PC-3 (cell line): ENCODE results near the gene ZBTB46. TPM values are rescaled to one million over a fixed set of nuclear protein-coding genes. Genes with fewer than 3 reads are reported as not detected.
"Not testable (repeated sequence)": the region's sequence is repeated elsewhere in the genome, so short reads cannot be mapped to it uniquely, and the experiment has no call there.

Source experiments
- ATAC-seq: fragments of 200-7000 bp; cut with Tn5 transposase; 2 replicates; pipeline ENCODE4 v1.9.1; 2020; ENCODE audit warnings: mild to moderate bottlenecking, moderate library complexity
- BruUV-seq: library from RNA; stranded (reverse); fragments of 400-500 nt; replicated peaks from 2 replicates; lab custom pipeline; 2021; lab: Mats Ljungman, UMichigan
- CTCF ChIA-PET: fragments of 300-600 bp; sonication (Branson Sonifier 250); formaldehyde crosslinking; loops from one replicate; lab custom pipeline; 2022; ENCODE audit warnings: antibody characterized with exemption; lab: Charles Lee
- POLR2A ChIA-PET: fragments of 300-600 bp; sonication (Branson Sonifier 250); formaldehyde crosslinking; loops from one replicate; lab custom pipeline; 2022; ENCODE audit warnings: antibody characterized with exemption; ENCODE audit not compliant: unreplicated experiment; lab: Charles Lee
- DNase-seq: peaks from one replicate; pipeline ENCODE4 v3.0.0-alpha.2; 2015
- H2AFZ ChIP-seq: fragments of 300-600 bp; sonication (generic); 2 replicates; pipeline ENCODE4 v1.6.0; 2016; ENCODE audit warnings: antibody characterized with exemption, low read length
- H3F3A ChIP-seq: fragments of 300-600 bp; sonication (generic); one replicate; pipeline ENCODE4 v1.6.0; 2017; ENCODE audit warnings: antibody characterized with exemption, low read length, control low read depth, mild to moderate bottlenecking; ENCODE audit not compliant: unreplicated experiment
- H3K27ac ChIP-seq: fragments of 300-600 bp; sonication (generic); 2 replicates; pipeline ENCODE4 v1.5.1; 2016; ENCODE audit warnings: mild to moderate bottlenecking, low read length
- H3K27me3 ChIP-seq: fragments of 300-600 bp; sonication (generic); 2 replicates; pipeline ENCODE4 v1.6.1; 2016; ENCODE audit warnings: low read length, mixed read lengths
- H3K36me3 ChIP-seq: fragments of 300-600 bp; sonication (generic); 2 replicates; pipeline ENCODE4 v1.6.1; 2016; ENCODE audit warnings: low read depth, mixed run types, low read length, mixed read lengths
- H3K4me1 ChIP-seq: fragments of 300-600 bp; sonication (generic); 2 replicates; pipeline ENCODE4 v1.5.1; 2016; ENCODE audit warnings: low read length; ENCODE audit not compliant: insufficient read depth
- H3K4me2 ChIP-seq: fragments of 300-600 bp; sonication (generic); 2 replicates; pipeline ENCODE4 v1.6.0; 2016; ENCODE audit warnings: low read length
- H3K4me3 ChIP-seq: fragments of 300-600 bp; sonication (generic); 2 replicates; pipeline ENCODE4 v1.5.1; 2016; ENCODE audit warnings: mild to moderate bottlenecking, low read length, mixed read lengths
- H3K79me2 ChIP-seq: fragments of 300-600 bp; sonication (generic); 2 replicates; pipeline ENCODE4 v1.6.1; 2017; ENCODE audit warnings: low read length, mixed read lengths
- H3K9ac ChIP-seq: fragments of 300-600 bp; sonication (generic); 2 replicates; pipeline ENCODE4 v1.6.0; 2016; ENCODE audit warnings: mild to moderate bottlenecking, low read length
- H3K9me2 ChIP-seq: fragments of 300-600 bp; sonication (generic); replicated peaks from 2 replicates; pipeline ENCODE4 v1.6.1; 2016; ENCODE audit warnings: mixed run types, low read length, mixed read lengths
- H3K9me3 ChIP-seq: fragments of 300-600 bp; sonication (generic); 2 replicates; pipeline ENCODE4 v1.6.1; 2016; ENCODE audit warnings: low read length, mixed read lengths
- H4K20me1 ChIP-seq: fragments of 300-600 bp; sonication (generic); 2 replicates; pipeline ENCODE4 v1.6.1; 2016; ENCODE audit warnings: low read length, mixed read lengths
- CTCF ChIP-seq: fragments of 300-600 bp; sonication (generic); conservative IDR thresholded peaks from 2 replicates; pipeline ENCODE4 v1.5.1; 2017; ENCODE audit warnings: antibody characterized with exemption, low read depth, mild to moderate bottlenecking, low read length
- EZH2 ChIP-seq: fragments of 300-600 bp; sonication (generic); IDR thresholded peaks from one replicate; pipeline ENCODE4 v1.6.1; 2017; ENCODE audit warnings: antibody characterized with exemption, mild to moderate bottlenecking, low read length; ENCODE audit not compliant: unreplicated experiment
- EZH2phosphoT487 ChIP-seq: fragments of 300-600 bp; sonication (generic); IDR thresholded peaks from 2 replicates; pipeline ENCODE4 v1.6.1; 2018; ENCODE audit warnings: mild to moderate bottlenecking, antibody characterized with exemption, low read length, borderline replicate concordance
- intact Hi-C: fragments of 100-400 bp; cut with micrococcal nuclease; formaldehyde crosslinking; loops from 2 replicates; pipeline ENCODE4 v1.9.0; 2023
- total RNA-seq: library from RNA; depleted of rRNA; stranded (reverse); fragments of >200 nt; gene quantifications from 2 replicates; pipeline ENCODE4 v1.2.3, GENCODE V29; 2014

Gene ZBTB46
- total RNA-seq, 1 experiment from 2014 or later, result 7.3 TPM

GRCh38 chr20:63800411-63800810 is 30.7 kb downstream of the ZBTB46 start:
- H3K4me1 ChIP-seq, H3F3A ChIP-seq, H3K36me3 ChIP-seq, H2AFZ ChIP-seq, H3K4me2 ChIP-seq, H4K20me1 ChIP-seq, DNase-seq, ATAC-seq, BruUV-seq, H3K27ac ChIP-seq, H3K79me2 ChIP-seq, H3K9me3 ChIP-seq, CTCF ChIA-PET, POLR2A ChIA-PET, H3K9ac ChIP-seq, intact Hi-C loops, H3K4me3 ChIP-seq, H3K27me3 ChIP-seq, H3K9me2 ChIP-seq: not testable (repeated sequence)

GRCh38 chr20:63799127-63799526 is 31.9 kb downstream of the ZBTB46 start:
- H2AFZ ChIP-seq, H3K9me3 ChIP-seq, H3K4me3 ChIP-seq, H3K27ac ChIP-seq, H3K9ac ChIP-seq, H3F3A ChIP-seq, H3K79me2 ChIP-seq, H3K4me1 ChIP-seq, BruUV-seq, H3K9me2 ChIP-seq, intact Hi-C loops, H3K36me3 ChIP-seq, ATAC-seq, POLR2A ChIA-PET, H3K27me3 ChIP-seq, H3K4me2 ChIP-seq, H4K20me1 ChIP-seq: not testable (repeated sequence)
- CTCF ChIA-PET, result interaction anchor here (0.5 kb wide), 1 partner anchor 37 kb away, joined by 8 read pairs; no protein-coding TSS in a partner anchor
- DNase-seq, result peak; percentile 14

- H3K36me3 ChIP-seq, H3K79me2 ChIP-seq, H3K9ac ChIP-seq, BruUV-seq, ATAC-seq, H3K4me2 ChIP-seq, H3K4me1 ChIP-seq, intact Hi-C loops, POLR2A ChIA-PET, H3K27ac ChIP-seq, DNase-seq, H3F3A ChIP-seq, H3K4me3 ChIP-seq, H4K20me1 ChIP-seq, CTCF ChIA-PET, H3K9me3 ChIP-seq, H2AFZ ChIP-seq, H3K27me3 ChIP-seq, H3K9me2 ChIP-seq: not testable (repeated sequence)
Measured at GRCh38 chr20:63797175-63797574, 33.9 kb downstream of the ZBTB46 start.

- H3K27ac ChIP-seq, result no peak overlapping the region
- H3K36me3 ChIP-seq, result no peaks in the 10 kb centered on the region
- H3K4me3 ChIP-seq, result no peak overlapping the region
- H3K4me1 ChIP-seq, result no peaks in the 10 kb centered on the region
- no peak overlapping the region for H2AFZ ChIP-seq
- no peaks in the 10 kb centered on the region for H3K9me2 ChIP-seq
- TF ChIP-seq EZH2phosphoT487 (no peak), CTCF (no peak), EZH2 (no peak)
- H3K27me3 ChIP-seq, result no peaks in the 10 kb centered on the region
- POLR2A ChIA-PET, result no interaction called here
- no peak overlapping the region for H3K9ac ChIP-seq
- no peaks in the 10 kb centered on the region for H3K79me2 ChIP-seq
- ATAC-seq (no peak), DNase-seq (no peak)
- no peaks in the 10 kb centered on the region for H3F3A ChIP-seq
- no peak overlapping the region; the same call in 1 of the 2 replicates for H3K4me2 ChIP-seq
- H4K20me1 ChIP-seq, result no peaks in the 10 kb centered on the region
- no TSS peak for BruUV-seq
- intact Hi-C loops, result no loop called here
- CTCF ChIA-PET, result interaction anchor here (0.6 kb wide), 1 partner anchor 87 kb away, joined by 3 read pairs; the partner anchor contains the start of genes ARFRP1 and ZGPAT
- H3K9me3 ChIP-seq, result no peaks in the 10 kb centered on the region
Measured at GRCh38 chr20:63795178-63795830, 35.8 kb downstream of the ZBTB46 start.
